ENCODE measurements around the gene ZFP14.

The ZFP14 gene

DNA sequence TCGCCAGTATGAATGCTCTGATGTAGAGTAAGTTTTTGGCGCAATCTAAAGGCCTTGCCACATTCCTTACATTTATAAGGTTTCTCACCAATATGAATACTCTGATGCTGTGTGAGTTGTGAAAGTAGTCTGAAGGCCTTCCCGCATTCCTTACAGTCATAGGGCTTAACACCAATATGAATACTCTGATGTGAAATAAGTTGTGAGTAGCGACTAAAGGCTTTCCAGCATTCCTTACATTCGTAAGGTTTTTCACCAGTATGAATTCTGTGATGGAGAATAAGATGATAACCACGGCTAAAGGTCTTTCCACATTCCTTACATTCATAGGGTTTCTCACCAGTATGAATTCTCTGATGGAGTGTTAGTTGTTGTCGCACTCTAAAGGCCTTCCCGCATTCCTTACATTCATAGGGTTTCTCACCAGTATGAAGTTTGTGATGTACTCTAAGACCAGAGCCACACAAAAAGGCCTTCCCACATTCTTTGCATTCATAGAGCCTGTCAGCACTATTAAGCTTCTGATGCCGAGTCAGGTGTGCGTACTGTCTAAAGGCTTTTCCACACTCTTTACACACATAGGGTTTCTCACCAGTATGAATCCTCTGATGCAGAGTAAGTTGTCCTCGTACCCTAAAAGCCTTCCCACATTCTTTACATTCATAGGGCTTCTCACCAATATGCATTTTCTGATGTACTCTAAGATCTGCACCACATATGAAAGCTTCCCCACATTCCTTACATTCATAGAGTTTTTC, 14.1 kb upstream of the ZFP14 start:
- no peak for DNase-seq (ENCODE audit: low spot score)
- TF ChIP-seq CTCF (IDR thresholded peaks at IDR 0.05; ENCODE audit: borderline replicate concordance, control extremely low read depth, extremely low read depth, insufficient read depth, missing control alignments), result no peak
- in situ Hi-C loops (cut with MboI; ENCODE audit: low sequenced_read_pairs, unreplicated experiment), result no loop called here

- no peak for TF ChIP-seq CTCF (IDR thresholded peaks at IDR 0.05; ENCODE audit: borderline replicate concordance, control extremely low read depth, extremely low read depth, insufficient read depth, missing control alignments)
- in situ Hi-C loops (cut with MboI; ENCODE audit: low sequenced_read_pairs, unreplicated experiment), result no loop called here
- DNase-seq (ENCODE audit: low spot score), result no peak
Measured at GRCh38 chr19:36379510-36379819, 464 bp upstream of the ZFP14 start.

DNA sequence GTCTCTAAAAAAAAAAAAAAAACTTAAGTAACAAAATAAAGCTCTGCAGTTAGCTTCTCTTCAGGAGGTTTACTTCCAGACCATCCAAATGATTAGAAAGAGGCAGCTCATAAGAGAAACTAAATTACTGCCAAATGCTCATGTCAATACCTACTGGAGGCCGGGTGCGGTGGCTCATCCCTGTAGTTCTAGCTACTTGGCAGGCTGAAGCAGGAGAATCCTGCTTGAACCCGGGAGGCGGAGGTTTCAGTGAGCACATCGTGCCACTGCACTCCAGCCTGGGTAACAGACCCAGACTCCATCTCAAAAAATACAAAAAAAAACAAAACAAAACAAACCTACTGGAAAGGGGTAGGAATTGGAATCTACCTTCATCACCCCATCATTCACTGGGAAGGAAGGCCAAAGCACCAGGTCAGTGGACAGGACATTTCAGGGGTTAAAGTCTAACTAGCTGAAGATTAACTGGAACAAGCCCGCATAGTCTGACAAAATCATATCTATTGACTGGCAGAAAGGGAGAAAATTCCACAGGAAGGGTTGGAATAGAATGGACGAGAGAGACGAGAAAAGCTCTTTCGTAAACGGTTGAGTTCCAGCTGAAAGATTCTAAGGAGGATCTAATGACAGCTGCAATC, 1.3 kb downstream of the ZFP14 start:
- no peak for DNase-seq (ENCODE audit: low spot score)
- TF ChIP-seq CTCF (IDR thresholded peaks at IDR 0.05; ENCODE audit: borderline replicate concordance, control extremely low read depth, extremely low read depth, insufficient read depth, missing control alignments), result no peak
- in situ Hi-C loops (cut with MboI; ENCODE audit: low sequenced_read_pairs, unreplicated experiment), result no loop called here

- in situ Hi-C loops (cut with MboI; ENCODE audit: low sequenced_read_pairs, unreplicated experiment), result loop anchor here (25.0 kb wide), 1 partner anchor 136 kb away; no protein-coding TSS in a partner anchor
- TF ChIP-seq CTCF (IDR thresholded peaks at IDR 0.05; ENCODE audit: borderline replicate concordance, control extremely low read depth, extremely low read depth, insufficient read depth, missing control alignments), result no peak
- no peak for DNase-seq (ENCODE audit: low spot score)
Measured at GRCh38 chr19:36373638-36374156, 5.3 kb downstream of the ZFP14 start.

- no peak for DNase-seq (ENCODE audit: low spot score)
- in situ Hi-C loops (cut with MboI; ENCODE audit: low sequenced_read_pairs, unreplicated experiment), result loop anchor here (25.0 kb wide), 1 partner anchor 135 kb away; no protein-coding TSS in a partner anchor
- TF ChIP-seq CTCF (IDR thresholded peaks at IDR 0.05; ENCODE audit: borderline replicate concordance, control extremely low read depth, extremely low read depth, insufficient read depth, missing control alignments), result no peak
Measured at GRCh38 chr19:36371886-36372285, 7.1 kb downstream of the ZFP14 start.

DNA sequence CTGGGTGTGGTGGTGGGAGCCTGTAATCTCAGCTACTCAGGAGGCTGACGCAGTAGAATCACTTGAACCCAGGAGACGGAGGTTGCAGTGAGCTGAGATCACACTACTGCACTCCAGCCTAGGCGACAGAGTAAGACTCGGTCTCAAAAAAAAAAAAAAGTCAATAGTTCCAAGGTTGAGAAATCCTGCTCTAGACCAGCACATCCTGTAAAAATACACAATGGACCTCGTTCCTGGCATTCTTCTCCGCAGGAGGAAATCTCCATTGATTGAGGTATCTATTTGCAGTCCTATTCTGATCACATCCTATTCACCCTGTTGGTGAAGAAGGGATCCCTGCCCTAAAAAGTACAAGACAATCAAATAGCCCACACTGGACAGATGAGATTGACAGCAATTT, 15.2 kb downstream of the ZFP14 start:
- no peak for TF ChIP-seq CTCF (IDR thresholded peaks at IDR 0.05; ENCODE audit: borderline replicate concordance, control extremely low read depth, extremely low read depth, insufficient read depth, missing control alignments)
- DNase-seq (ENCODE audit: low spot score), result no peak
- in situ Hi-C loops (cut with MboI; ENCODE audit: low sequenced_read_pairs, unreplicated experiment), result loop anchor here (25.0 kb wide), 1 partner anchor 127 kb away; no protein-coding TSS in a partner anchor
